SK-N-SH treated with all-trans-retinoic acid at 6 μM for 48 hours (cell line): ENCODE results near the gene CEP44.
A peak's percentile ranks its signal among the peaks of the same experiment; 100 is the strongest.

Experiments
- ATAC-seq: fragments of 200-7000 bp; cut with Tn5 transposase; 3 replicates; pipeline ENCODE4 v1.9.1; 2020; ENCODE audit warnings: mild to moderate bottlenecking, moderate library complexity
- ARNTL ChIP-seq: fragments of 450-650 bp; formaldehyde crosslinking; IDR thresholded peaks from 2 replicates; pipeline ENCODE4 v1.5.0; 2020; ENCODE audit warnings: low read depth, mild to moderate bottlenecking, moderate library complexity, borderline replicate concordance
- BACH2 ChIP-seq: fragments of 250-450 bp; sonication (Bioruptor Pico); IDR thresholded peaks from 2 replicates; pipeline ENCODE4 v1.9.0; 2021; ENCODE audit warnings: mild to moderate bottlenecking, borderline replicate concordance
- CSDC2 ChIP-seq: fragments of 250-450 bp; sonication (Bioruptor Pico); IDR thresholded peaks from 2 replicates; pipeline ENCODE4 v1.5.0; 2020; ENCODE audit warnings: mild to moderate bottlenecking, moderate library complexity
- ESRRG ChIP-seq: fragments of 250-450 bp; sonication (Bioruptor Pico); IDR thresholded peaks from 2 replicates; pipeline ENCODE4 v1.6.1; 2021; ENCODE audit warnings: mild to moderate bottlenecking
- GLIS3 ChIP-seq: fragments of 250-450 bp; sonication (Bioruptor Pico); IDR thresholded peaks from 2 replicates; pipeline ENCODE4 v1.5.0; 2020; ENCODE audit warnings: mild to moderate bottlenecking, moderate library complexity
- ISL1 ChIP-seq: fragments of 250-450 bp; sonication (Bioruptor Pico); IDR thresholded peaks from 2 replicates; pipeline ENCODE4 v2.1.2; 2022; ENCODE audit warnings: mild to moderate bottlenecking, moderate library complexity
- OSR1 ChIP-seq: fragments of 250-450 bp; sonication (Bioruptor Pico); IDR thresholded peaks from 2 replicates; pipeline ENCODE4 v1.8.0; 2022; ENCODE audit warnings: moderate library complexity, mild to moderate bottlenecking, inconsistent platforms
- PPARA ChIP-seq: fragments of 250-450 bp; sonication (Bioruptor Pico); IDR thresholded peaks from 2 replicates; pipeline ENCODE4 v1.5.0; 2020; ENCODE audit warnings: mild to moderate bottlenecking, borderline replicate concordance
- RARB ChIP-seq: fragments of 250-450 bp; sonication (Bioruptor Pico); IDR thresholded peaks from 2 replicates; pipeline ENCODE4 v1.8.0; 2021; ENCODE audit warnings: mild to moderate bottlenecking, moderate library complexity
- SNAI2 ChIP-seq: fragments of 250-450 bp; sonication (Bioruptor Pico); IDR thresholded peaks from 2 replicates; pipeline ENCODE4 v1.5.0; 2020; ENCODE audit warnings: mild to moderate bottlenecking, moderate library complexity
- TCF4 ChIP-seq: fragments of 250-450 bp; sonication (Bioruptor Pico); IDR thresholded peaks from 2 replicates; pipeline ENCODE4 v1.8.0; 2021; ENCODE audit warnings: mild to moderate bottlenecking, moderate library complexity, borderline replicate concordance
- TOX ChIP-seq: fragments of 250-450 bp; sonication (Bioruptor Pico); IDR thresholded peaks from 2 replicates; pipeline ENCODE4 v1.8.0; 2021; ENCODE audit warnings: mild to moderate bottlenecking, moderate library complexity, borderline replicate concordance
- ZC3H10 ChIP-seq: fragments of 250-450 bp; sonication (Bioruptor Pico); IDR thresholded peaks from 2 replicates; pipeline ENCODE4 v1.5.1; 2021; ENCODE audit warnings: mild to moderate bottlenecking, moderate library complexity
- ZFP3 ChIP-seq: fragments of 250-450 bp; sonication (Bioruptor Pico); IDR thresholded peaks from 2 replicates; pipeline ENCODE4 v1.5.0; 2020; ENCODE audit warnings: mild to moderate bottlenecking, moderate library complexity
- ZFP30 ChIP-seq: fragments of 450-650 bp; formaldehyde crosslinking; IDR thresholded peaks from 2 replicates; pipeline ENCODE4 v1.5.0; 2022; ENCODE audit warnings: mild to moderate bottlenecking, moderate library complexity
- ZNF565 ChIP-seq: fragments of 450-650 bp; formaldehyde crosslinking; conservative IDR thresholded peaks from 2 replicates; pipeline ENCODE4 v1.5.0; 2020; ENCODE audit warnings: low read depth, mild to moderate bottlenecking, moderate library complexity
- ZNF70 ChIP-seq: fragments of 450-650 bp; formaldehyde crosslinking; IDR thresholded peaks from 2 replicates; pipeline ENCODE4 v1.5.0; 2020; ENCODE audit warnings: mild to moderate bottlenecking, moderate library complexity
- ZNF8 ChIP-seq: fragments of 450-650 bp; formaldehyde crosslinking; IDR thresholded peaks from 2 replicates; pipeline ENCODE4 v1.5.0; 2020; ENCODE audit warnings: mild to moderate bottlenecking, moderate library complexity
- TF ChIP-seq, protein P1 (sequence below): fragments of 250-450 bp; sonication (Bioruptor Pico); IDR thresholded peaks from 2 replicates; pipeline ENCODE4 v1.5.1; 2020; ENCODE audit warnings: low read depth, mild to moderate bottlenecking, moderate library complexity
- TF ChIP-seq, protein P2 (sequence below): fragments of 250-450 bp; sonication (Bioruptor Pico); IDR thresholded peaks from 2 replicates; pipeline ENCODE4 v1.8.0; 2021; ENCODE audit warnings: low read depth, mild to moderate bottlenecking, moderate library complexity, borderline replicate concordance
- TF ChIP-seq, protein P3 (sequence below): fragments of 250-450 bp; sonication (Bioruptor Pico); IDR thresholded peaks from 2 replicates; pipeline ENCODE4 v1.5.1; 2021; ENCODE audit warnings: mild to moderate bottlenecking, moderate library complexity
- TF ChIP-seq, protein P4 (sequence below): fragments of 250-450 bp; sonication (Bioruptor Pico); IDR thresholded peaks from 2 replicates; pipeline ENCODE4 v1.8.0; 2020; ENCODE audit warnings: mild to moderate bottlenecking, moderate library complexity, borderline replicate concordance
- TF ChIP-seq, protein P5 (sequence below): fragments of 250-450 bp; sonication (Bioruptor Pico); IDR thresholded peaks from 2 replicates; pipeline ENCODE4 v1.5.0; 2020; ENCODE audit warnings: mild to moderate bottlenecking, moderate library complexity

The CEP44 gene

DNA sequence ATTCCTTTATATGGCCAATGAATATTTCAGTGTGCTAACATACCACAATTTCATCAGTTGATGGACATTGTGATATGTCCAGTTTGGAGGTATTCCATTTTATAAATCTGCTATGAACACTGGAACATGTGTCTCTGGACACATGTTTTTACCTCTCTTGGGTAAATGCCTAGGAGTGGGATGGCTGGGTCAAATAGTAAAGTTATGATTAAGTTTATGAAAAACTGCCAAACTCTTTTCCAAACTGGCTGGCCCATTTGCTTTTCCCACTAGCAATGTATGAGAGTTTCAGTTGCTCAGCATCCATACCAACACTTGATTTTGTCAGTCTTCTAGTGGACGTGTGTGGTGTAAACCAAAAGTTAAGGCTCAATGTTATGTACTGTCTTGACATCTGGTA, 40.5 kb downstream of the CEP44 start (continued):
- TF ChIP-seq ZFP3 (CRISPR knock-in tag) (no peak), ZNF565 (no peak), CSDC2 (CRISPR knock-in tag) (no peak)
- TF ChIP-seq, protein P1, sequence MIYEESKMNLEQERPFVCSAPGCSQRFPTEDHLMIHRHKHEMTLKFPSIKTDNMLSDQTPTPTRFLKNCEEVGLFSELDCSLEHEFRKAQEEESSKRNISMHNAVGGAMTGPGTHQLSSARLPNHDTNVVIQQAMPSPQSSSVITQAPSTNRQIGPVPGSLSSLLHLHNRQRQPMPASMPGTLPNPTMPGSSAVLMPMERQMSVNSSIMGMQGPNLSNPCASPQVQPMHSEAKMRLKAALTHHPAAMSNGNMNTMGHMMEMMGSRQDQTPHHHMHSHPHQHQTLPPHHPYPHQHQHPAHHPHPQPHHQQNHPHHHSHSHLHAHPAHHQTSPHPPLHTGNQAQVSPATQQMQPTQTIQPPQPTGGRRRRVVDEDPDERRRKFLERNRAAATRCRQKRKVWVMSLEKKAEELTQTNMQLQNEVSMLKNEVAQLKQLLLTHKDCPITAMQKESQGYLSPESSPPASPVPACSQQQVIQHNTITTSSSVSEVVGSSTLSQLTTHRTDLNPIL (CRISPR knock-in tag), result no peak

DNA sequence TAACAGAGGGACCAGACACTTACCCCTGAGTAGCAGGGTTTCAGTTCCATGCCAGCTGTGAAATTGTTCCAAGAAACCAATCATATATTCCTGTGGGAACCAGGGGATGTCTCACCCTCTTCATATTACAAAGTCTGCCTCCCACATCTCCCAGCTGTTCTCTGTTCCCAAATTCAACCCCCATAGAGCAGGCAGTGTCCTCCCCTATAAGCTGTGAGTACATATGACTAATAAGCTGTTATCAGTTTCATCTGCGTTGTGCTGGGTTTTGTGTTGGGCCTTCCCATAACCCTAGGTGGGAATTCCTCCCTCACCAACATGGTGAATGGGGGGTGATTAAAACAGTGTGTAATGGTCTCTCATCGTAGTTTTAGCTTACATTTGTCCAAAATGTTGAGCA, 41.0 kb downstream of the CEP44 start:
- no peak for ATAC-seq
- TF ChIP-seq ZNF70 (CRISPR knock-in tag), result no peak
- no peak for TF ChIP-seq CSDC2 (CRISPR knock-in tag)
- no peak for TF ChIP-seq OSR1
- no peak for TF ChIP-seq RARB (CRISPR knock-in tag)
- TF ChIP-seq, protein P1 (CRISPR knock-in tag), result no peak
- no peak for TF ChIP-seq TOX
- TF ChIP-seq ZC3H10 (CRISPR knock-in tag), result no peak
- no peak for TF ChIP-seq ZNF565
- TF ChIP-seq ZFP3 (CRISPR knock-in tag), result no peak
- TF ChIP-seq ISL1, result no peak
- TF ChIP-seq PPARA, result no peak
- no peak for TF ChIP-seq BACH2 (CRISPR knock-in tag)
- TF ChIP-seq ZFP30, result no peak
- TF ChIP-seq, protein P2, sequence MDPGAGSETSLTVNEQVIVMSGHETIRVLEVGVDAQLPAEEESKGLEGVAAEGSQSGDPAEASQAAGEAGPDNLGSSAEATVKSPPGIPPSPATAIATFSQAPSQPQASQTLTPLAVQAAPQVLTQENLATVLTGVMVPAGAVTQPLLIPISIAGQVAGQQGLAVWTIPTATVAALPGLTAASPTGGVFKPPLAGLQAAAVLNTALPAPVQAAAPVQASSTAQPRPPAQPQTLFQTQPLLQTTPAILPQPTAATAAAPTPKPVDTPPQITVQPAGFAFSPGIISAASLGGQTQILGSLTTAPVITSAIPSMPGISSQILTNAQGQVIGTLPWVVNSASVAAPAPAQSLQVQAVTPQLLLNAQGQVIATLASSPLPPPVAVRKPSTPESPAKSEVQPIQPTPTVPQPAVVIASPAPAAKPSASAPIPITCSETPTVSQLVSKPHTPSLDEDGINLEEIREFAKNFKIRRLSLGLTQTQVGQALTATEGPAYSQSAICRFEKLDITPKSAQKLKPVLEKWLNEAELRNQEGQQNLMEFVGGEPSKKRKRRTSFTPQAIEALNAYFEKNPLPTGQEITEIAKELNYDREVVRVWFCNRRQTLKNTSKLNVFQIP (CRISPR knock-in tag), result no peak
- TF ChIP-seq GLIS3 (CRISPR knock-in tag), result no peak
- no peak for TF ChIP-seq ZNF8
- TF ChIP-seq, protein P3, sequence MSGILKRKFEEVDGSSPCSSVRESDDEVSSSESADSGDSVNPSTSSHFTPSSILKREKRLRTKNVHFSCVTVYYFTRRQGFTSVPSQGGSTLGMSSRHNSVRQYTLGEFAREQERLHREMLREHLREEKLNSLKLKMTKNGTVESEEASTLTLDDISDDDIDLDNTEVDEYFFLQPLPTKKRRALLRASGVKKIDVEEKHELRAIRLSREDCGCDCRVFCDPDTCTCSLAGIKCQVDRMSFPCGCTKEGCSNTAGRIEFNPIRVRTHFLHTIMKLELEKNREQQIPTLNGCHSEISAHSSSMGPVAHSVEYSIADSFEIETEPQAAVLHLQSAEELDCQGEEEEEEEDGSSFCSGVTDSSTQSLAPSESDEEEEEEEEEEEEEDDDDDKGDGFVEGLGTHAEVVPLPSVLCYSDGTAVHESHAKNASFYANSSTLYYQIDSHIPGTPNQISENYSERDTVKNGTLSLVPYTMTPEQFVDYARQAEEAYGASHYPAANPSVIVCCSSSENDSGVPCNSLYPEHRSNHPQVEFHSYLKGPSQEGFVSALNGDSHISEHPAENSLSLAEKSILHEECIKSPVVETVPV (CRISPR knock-in tag), result no peak

DNA sequence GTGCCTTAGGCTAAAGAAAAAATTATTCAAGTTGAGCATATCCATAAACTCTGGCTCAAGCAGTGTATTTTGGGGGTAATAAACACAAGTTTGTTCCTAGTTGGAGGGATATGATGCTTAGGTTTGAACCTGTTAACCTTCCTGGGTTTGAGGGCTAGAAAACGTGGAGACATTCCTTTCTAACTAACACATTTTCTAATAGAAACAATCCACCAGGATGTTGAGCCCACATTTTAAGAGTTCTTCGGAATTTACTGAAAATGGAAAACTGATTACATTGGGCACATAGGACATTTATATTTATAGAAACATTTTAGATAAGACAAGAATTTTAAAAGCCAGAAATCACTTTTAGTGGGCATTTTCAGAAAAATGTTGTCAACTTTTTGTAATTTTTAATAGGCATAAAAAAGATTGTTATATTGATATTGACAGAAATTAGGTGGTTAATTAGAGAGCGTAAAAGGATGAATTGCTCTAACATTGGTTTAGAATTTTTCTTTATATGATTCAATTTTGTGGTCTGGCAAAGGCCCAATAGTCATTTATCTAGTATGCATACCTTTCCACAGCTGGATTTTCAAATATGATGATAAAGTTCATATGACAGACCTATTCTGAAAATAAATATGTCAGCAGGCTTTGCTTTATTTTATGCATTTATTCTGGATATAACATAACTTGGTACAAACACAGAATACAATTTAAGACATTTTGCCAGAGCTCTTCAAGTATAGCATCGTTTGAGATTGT, 49.2 kb downstream of the CEP44 start:
- TF ChIP-seq ARNTL (CRISPR knock-in tag), result no peak
- no peak for TF ChIP-seq ZNF565
- peak; percentile 87 for TF ChIP-seq ISL1
- TF ChIP-seq PPARA, result no peak
- TF ChIP-seq TOX, result no peak
- ATAC-seq, result peak; percentile 66

DNA sequence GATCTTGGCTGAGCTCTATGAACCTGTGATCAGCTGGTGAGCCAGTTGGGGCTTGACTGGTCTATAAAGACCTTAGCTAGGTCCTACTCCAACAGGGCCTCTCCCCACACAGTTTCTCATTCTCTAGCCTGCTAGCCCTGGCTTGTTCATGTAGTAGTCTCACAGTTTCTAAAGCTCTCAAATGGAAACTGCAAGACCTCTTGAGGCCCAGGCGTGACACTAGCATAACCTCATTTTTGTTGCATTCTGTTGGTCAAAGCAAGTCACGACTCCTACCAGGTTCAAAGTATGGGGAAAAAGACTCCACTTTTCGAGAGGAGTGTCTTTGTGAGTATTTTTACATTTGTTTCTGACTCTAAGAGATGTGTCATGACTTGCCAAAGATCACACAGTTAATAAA, 50.9 kb downstream of the CEP44 start:
- ATAC-seq, result no peak

DNA sequence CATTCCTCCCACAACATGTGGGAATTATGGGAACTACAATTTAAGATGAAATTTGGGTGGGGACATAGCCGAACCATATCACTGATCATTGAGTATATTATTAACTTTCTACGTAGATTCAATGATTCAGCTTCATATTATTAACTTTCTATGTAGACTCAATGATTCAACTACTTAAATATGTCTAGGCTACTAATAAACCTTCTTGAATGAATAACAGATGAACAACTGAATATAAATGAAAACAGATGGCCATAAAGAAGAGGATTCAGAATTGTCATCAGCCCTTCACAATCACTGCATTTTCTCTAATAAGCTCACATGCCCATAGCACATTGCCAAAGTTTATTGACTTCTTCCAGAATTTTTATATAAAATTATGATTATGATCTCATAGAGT, 57.0 kb downstream of the CEP44 start:
- peak; percentile 91 for ATAC-seq
- TF ChIP-seq ZC3H10 (CRISPR knock-in tag) (peak; percentile 51; the same call in 1 of the 2 replicates), SNAI2 (CRISPR knock-in tag) (no peak), TCF4 (peak; percentile 53; the same call in 1 of the 2 replicates), ZFP30 (no peak), GLIS3 (CRISPR knock-in tag) (no peak), CSDC2 (CRISPR knock-in tag) (no peak), ESRRG (CRISPR knock-in tag) (no peak), RARB (CRISPR knock-in tag) (no peak), TOX (no peak), ZNF8 (no peak), OSR1 (no peak)
- TF ChIP-seq, protein P4, sequence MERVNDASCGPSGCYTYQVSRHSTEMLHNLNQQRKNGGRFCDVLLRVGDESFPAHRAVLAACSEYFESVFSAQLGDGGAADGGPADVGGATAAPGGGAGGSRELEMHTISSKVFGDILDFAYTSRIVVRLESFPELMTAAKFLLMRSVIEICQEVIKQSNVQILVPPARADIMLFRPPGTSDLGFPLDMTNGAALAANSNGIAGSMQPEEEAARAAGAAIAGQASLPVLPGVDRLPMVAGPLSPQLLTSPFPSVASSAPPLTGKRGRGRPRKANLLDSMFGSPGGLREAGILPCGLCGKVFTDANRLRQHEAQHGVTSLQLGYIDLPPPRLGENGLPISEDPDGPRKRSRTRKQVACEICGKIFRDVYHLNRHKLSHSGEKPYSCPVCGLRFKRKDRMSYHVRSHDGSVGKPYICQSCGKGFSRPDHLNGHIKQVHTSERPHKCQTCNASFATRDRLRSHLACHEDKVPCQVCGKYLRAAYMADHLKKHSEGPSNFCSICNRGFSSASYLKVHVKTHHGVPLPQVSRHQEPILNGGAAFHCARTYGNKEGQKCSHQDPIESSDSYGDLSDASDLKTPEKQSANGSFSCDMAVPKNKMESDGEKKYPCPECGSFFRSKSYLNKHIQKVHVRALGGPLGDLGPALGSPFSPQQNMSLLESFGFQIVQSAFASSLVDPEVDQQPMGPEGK (CRISPR knock-in tag), result no peak; the same call in 1 of the 2 replicates
- TF ChIP-seq, protein P5, sequence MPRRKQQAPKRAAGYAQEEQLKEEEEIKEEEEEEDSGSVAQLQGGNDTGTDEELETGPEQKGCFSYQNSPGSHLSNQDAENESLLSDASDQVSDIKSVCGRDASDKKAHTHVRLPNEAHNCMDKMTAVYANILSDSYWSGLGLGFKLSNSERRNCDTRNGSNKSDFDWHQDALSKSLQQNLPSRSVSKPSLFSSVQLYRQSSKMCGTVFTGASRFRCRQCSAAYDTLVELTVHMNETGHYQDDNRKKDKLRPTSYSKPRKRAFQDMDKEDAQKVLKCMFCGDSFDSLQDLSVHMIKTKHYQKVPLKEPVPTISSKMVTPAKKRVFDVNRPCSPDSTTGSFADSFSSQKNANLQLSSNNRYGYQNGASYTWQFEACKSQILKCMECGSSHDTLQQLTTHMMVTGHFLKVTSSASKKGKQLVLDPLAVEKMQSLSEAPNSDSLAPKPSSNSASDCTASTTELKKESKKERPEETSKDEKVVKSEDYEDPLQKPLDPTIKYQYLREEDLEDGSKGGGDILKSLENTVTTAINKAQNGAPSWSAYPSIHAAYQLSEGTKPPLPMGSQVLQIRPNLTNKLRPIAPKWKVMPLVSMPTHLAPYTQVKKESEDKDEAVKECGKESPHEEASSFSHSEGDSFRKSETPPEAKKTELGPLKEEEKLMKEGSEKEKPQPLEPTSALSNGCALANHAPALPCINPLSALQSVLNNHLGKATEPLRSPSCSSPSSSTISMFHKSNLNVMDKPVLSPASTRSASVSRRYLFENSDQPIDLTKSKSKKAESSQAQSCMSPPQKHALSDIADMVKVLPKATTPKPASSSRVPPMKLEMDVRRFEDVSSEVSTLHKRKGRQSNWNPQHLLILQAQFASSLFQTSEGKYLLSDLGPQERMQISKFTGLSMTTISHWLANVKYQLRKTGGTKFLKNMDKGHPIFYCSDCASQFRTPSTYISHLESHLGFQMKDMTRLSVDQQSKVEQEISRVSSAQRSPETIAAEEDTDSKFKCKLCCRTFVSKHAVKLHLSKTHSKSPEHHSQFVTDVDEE (CRISPR knock-in tag), result no peak
- TF ChIP-seq, protein P1 (CRISPR knock-in tag), result peak; percentile 16; the same call in 1 of the 2 replicates

More for the DNA sequence above, 50.9 kb downstream of the CEP44 start:
- TF ChIP-seq ISL1, result no peak
